ENCODE results near the gene GLP2R. TPM values are rescaled to one million over a fixed set of nuclear protein-coding genes. Genes with fewer than 3 reads are reported as not detected.

Gene GLP2R
- total RNA-seq, 1 donor from 2014 or later = not detected

GRCh38 chr17:9811537-9811936 is 14.2 kb upstream of the GLP2R start:
- TF ChIP-seq, protein P1, sequence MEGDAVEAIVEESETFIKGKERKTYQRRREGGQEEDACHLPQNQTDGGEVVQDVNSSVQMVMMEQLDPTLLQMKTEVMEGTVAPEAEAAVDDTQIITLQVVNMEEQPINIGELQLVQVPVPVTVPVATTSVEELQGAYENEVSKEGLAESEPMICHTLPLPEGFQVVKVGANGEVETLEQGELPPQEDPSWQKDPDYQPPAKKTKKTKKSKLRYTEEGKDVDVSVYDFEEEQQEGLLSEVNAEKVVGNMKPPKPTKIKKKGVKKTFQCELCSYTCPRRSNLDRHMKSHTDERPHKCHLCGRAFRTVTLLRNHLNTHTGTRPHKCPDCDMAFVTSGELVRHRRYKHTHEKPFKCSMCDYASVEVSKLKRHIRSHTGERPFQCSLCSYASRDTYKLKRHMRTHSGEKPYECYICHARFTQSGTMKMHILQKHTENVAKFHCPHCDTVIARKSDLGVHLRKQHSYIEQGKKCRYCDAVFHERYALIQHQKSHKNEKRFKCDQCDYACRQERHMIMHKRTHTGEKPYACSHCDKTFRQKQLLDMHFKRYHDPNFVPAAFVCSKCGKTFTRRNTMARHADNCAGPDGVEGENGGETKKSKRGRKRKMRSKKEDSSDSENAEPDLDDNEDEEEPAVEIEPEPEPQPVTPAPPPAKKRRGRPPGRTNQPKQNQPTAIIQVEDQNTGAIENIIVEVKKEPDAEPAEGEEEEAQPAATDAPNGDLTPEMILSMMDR (IDR thresholded peaks at IDR 0.05) = no peak
- DNase-seq (no peak), ATAC-seq (ENCODE audit: low read depth) (no peak)
- Mint-ChIP-seq H3K9me3 (peaks cover 4% of the 10 kb centered on the region), H3K27me3 (no peaks in the 10 kb centered on the region), H3K36me3 (ENCODE audit: low read depth) (no peaks in the 10 kb centered on the region), H3K4me1 (no peaks in the 10 kb centered on the region), H3K27ac (no peak overlapping the region), H3K4me3 (no peak overlapping the region)
- ChIA-PET POLR2A (no interaction called here), CTCF (no interaction called here)
- intact Hi-C loops (cut with micrococcal nuclease) = no loop called here

DNA sequence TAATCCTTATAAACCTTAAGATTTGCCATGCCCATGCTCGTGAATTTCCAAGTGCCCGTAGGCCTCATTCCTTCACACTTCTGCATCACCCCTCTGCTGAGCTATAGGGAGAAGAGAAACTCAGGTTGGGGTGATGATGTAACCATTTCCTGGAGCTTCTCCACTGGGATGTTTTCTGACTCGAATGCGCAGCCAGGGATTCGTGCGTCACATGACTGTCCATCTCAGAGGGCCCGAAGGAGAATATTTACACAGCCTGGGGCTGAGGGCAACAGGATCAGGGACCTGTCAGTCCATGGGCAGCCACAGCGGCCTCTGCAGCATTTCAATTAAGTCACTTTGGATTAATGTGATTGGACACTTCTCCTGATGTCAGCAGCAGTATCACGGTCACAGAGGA is 12.6 kb upstream of the GLP2R start:
- Mint-ChIP-seq H3K27me3 (no peaks in the 10 kb centered on the region), H3K4me1 (no peaks in the 10 kb centered on the region), H3K9me3 (peaks cover 4% of the 10 kb centered on the region), H3K27ac (no peak overlapping the region), H3K36me3 (ENCODE audit: low read depth) (no peaks in the 10 kb centered on the region), H3K4me3 (no peak overlapping the region)
- intact Hi-C loops (cut with micrococcal nuclease) = no loop called here
- CTCF ChIA-PET = no interaction called here
- ATAC-seq (ENCODE audit: low read depth) (no peak), DNase-seq (no peak)
- POLR2A ChIA-PET = no interaction called here
- TF ChIP-seq, protein P1 (IDR thresholded peaks at IDR 0.05) = no peak

- H3K36me3 Mint-ChIP-seq (ENCODE audit: low read depth) = no peaks in the 10 kb centered on the region
- H3K27me3 Mint-ChIP-seq = peaks cover 3% of the 10 kb centered on the region
- H3K27ac Mint-ChIP-seq = no peak overlapping the region
- ChIA-PET POLR2A (no interaction called here), CTCF (no interaction called here)
- peaks cover 3% of the 10 kb centered on the region for H3K9me3 Mint-ChIP-seq
- H3K4me3 Mint-ChIP-seq = no peak overlapping the region
- DNase-seq (no peak), ATAC-seq (ENCODE audit: low read depth) (no peak)
- TF ChIP-seq, protein P1 (IDR thresholded peaks at IDR 0.05) = no peak
- intact Hi-C loops (cut with micrococcal nuclease) = no loop called here
- no peaks in the 10 kb centered on the region for H3K4me1 Mint-ChIP-seq
Measured at GRCh38 chr17:9814337-9814945, 11.3 kb upstream of the GLP2R start.

DNA sequence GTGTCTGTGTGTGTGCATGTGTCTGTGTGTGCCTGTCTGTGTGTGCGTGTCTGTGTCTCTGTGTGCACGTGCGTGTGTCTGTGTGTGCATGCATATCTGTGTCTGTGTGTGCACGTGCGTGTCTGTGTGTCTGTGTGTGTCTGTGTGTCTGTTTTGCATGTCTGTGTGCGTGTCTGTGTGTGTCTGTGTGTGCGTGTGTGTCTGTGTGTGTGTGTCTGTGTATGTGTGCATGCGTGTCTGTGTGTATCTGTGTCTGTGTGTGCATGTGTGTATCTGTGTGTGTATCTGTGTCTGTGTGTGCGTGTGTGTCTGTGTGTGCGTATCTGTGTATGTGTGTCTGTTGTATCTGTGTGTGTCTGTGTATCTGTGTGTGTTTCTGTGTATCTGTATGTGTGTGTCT is 9.3 kb upstream of the GLP2R start:
- TF ChIP-seq, protein P1 (IDR thresholded peaks at IDR 0.05) = no peak
- Mint-ChIP-seq H3K27ac (no peak overlapping the region), H3K4me1 (no peaks in the 10 kb centered on the region), H3K27me3 (peaks cover 3% of the 10 kb centered on the region), H3K9me3 (no peaks in the 10 kb centered on the region), H3K36me3 (ENCODE audit: low read depth) (no peaks in the 10 kb centered on the region), H3K4me3 (no peak overlapping the region)
- POLR2A ChIA-PET = no interaction called here
- ATAC-seq (ENCODE audit: low read depth) (no peak), DNase-seq (no peak)
- CTCF ChIA-PET = no interaction called here
- intact Hi-C loops (cut with micrococcal nuclease) = no loop called here

GRCh38 chr17:9817086-9817485 is 8.6 kb upstream of the GLP2R start:
- no peak for ATAC-seq (ENCODE audit: low read depth)
- H3K27me3 Mint-ChIP-seq = peaks cover 3% of the 10 kb centered on the region
- CTCF ChIA-PET = no interaction called here
- no peak for DNase-seq
- no peaks in the 10 kb centered on the region for H3K9me3 Mint-ChIP-seq
- H3K4me3 Mint-ChIP-seq = no peak overlapping the region
- intact Hi-C loops (cut with micrococcal nuclease) = no loop called here
- no peaks in the 10 kb centered on the region for H3K36me3 Mint-ChIP-seq (ENCODE audit: low read depth)
- no peak overlapping the region for H3K27ac Mint-ChIP-seq
- TF ChIP-seq, protein P1 (IDR thresholded peaks at IDR 0.05) = no peak
- H3K4me1 Mint-ChIP-seq = no peaks in the 10 kb centered on the region
- POLR2A ChIA-PET = no interaction called here

All from activated B cell treated with CpG ODN at 0.5 μM for 24 hours (primary cell).